Amygdala (tissue), 56 donors: ENCODE data around the gene UNC93B1.
A peak's percentile ranks its signal among the peaks of the same experiment; 100 is the strongest.

ENCODE experiments used
- DNase-seq, 56 donors: peaks; one replicate each; lab custom pipeline; 2025; lab: John Stamatoyannopoulos, UW

The UNC93B1 gene, protein sequence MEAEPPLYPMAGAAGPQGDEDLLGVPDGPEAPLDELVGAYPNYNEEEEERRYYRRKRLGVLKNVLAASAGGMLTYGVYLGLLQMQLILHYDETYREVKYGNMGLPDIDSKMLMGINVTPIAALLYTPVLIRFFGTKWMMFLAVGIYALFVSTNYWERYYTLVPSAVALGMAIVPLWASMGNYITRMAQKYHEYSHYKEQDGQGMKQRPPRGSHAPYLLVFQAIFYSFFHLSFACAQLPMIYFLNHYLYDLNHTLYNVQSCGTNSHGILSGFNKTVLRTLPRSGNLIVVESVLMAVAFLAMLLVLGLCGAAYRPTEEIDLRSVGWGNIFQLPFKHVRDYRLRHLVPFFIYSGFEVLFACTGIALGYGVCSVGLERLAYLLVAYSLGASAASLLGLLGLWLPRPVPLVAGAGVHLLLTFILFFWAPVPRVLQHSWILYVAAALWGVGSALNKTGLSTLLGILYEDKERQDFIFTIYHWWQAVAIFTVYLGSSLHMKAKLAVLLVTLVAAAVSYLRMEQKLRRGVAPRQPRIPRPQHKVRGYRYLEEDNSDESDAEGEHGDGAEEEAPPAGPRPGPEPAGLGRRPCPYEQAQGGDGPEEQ

GRCh38 chr11:68003846-68004550 is at the start of gene UNC93B1:
UNC93B1 (minus strand) TSS chr11:68004097; CDS start chr11:68004043, 54 bp downstream.
- DNase-seq, result peak in 32 of 56 donors; percentile 22 to 72 (median 43)

DNA sequence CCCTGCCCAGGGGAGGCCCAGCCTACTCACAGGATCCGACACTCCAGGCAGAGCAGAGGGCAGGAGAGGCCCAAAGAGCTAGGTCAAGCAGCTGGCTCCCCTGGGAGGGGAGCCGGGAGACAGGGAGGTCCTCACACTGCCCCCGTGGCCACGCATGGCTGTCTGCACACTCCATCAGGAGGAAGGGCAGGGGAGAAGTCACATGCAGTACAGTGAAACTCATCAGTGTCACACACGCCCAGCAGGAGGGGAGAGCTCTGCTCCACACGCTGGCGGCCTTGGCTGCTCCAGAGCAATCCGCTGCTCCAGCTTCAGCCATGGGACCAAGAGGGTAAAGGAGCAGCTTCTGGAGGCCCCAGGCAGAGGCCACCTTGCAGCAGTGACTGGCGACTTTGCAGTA is 49.2 kb upstream of the UNC93B1 start:
- no peak for DNase-seq

- DNase-seq, result no peak
These were observed 48.4 kb upstream of the UNC93B1 start for GRCh38 chr11:68052137-68052873.

DNA sequence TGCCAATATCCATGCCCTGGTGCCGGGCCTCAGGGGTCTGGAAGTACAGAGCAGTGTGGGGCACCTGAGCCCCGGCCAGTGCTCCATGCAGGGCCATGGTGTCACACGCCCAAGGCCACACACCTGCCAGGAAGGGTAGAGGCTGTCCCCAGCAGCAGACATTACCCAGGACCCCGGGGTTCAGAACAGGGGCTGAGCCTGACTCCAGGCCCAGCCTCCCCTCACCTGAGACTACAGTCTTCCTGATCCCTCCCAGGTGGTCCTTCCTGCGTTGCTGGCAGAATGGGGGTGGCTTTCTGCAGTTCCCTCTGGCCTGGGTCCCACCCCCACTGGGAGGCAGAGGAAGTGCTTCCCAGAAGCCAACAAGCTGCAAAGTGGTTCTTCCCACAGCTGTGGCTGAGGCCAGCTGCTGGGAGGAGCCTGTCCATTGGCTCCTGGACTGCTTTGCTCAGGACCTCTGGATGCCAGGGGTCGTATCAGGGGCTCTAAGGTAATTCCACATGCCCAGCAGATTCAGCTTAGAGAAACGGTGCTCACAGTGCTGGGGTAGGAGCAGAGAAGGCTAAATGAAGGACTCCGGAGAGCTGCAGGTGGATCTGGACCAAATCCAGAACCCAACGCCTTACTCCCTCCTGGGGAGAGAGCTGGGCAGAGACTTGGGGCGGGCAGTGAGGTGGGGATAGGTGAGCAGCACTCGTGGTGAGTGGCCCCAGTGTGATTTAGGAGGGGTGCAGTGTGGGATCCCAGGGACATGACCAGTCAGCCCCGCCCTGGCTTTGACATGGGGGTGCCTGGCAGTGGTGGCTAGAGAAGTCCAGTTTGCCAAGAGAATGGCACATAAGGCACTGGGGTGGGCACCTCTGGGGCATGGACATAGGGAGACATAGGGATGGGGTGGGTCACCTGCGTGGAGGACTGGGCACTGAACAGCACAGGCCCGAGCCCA is 47.6 kb upstream of the UNC93B1 start:
- no peak for DNase-seq

GRCh38 chr11:68050371-68050841 is 46.5 kb upstream of the UNC93B1 start:
- no peak for DNase-seq

DNA sequence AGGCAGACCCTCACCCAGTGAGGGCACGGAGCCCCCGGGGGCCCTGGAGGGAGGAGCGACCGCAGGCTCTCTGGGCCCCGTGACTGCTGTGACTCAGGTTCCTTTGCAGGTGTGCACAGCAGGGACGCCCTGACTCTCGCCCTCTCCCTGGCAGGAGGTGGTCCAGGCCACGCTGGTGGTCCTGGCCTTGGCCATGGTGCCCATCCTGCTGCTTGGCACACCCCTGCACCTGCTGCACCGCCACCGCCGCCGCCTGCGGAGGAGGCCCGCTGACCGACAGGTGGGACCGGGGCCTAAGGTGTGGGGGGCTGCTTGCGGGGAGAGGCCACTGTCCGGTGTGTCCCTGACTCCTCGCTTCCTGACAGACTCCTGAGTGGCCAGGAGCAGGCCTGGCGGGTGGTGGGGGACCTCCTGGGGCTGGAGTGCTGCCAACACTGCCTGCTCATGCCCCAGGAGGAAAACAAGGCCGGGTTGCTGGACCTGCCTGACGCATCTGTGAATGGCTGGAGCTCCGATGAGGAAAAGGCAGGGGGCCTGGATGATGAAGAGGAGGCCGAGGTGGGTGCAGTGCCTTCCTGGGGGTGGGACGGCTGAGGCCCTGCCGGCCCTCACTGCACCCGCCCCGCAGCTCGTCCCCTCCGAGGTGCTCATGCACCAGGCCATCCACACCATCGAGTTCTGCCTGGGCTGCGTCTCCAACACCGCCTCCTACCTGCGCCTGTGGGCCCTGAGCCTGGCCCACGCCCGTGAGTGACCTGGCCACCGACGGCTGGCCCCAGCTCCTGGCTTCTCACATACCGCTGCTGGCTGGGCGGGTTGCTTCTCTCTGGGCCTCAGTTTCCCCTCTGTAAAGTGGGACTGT is 45.8 kb upstream of the UNC93B1 start:
- DNase-seq, result no peak

- DNase-seq, result no peak
These were observed 45.0 kb upstream of the UNC93B1 start for GRCh38 chr11:68048681-68049508.

DNA sequence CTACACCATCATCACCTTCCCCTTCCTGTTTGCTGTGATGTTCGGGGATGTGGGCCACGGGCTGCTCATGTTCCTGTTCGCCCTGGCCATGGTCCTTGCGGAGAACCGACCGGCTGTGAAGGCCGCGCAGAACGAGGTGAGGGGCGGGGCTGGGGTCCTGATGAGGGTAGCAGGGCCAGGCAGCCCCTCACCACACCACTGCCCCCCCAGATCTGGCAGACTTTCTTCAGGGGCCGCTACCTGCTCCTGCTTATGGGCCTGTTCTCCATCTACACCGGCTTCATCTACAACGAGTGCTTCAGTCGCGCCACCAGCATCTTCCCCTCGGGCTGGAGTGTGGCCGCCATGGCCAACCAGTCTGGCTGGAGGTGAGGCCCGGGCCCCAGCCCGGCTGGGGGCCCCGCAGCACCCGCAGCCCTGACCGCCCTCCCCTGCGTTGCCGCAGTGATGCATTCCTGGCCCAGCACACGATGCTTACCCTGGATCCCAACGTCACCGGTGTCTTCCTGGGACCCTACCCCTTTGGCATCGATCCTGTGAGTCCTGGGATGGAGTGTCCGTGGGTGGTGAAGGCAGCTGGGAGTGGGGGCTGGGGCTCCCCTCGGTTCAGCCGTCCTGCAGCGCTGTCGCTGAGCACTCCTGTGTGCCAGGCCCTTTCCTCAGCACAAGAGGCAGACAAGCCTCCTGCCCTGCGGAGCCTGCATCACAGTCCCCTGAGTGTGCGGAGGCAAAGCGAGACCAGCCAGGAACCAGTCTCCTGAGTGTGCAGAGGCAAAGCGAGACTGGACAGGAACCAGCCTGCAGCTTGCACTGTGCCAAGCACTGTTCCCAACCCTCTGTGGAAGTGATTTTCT is 43.8 kb upstream of the UNC93B1 start:
- DNase-seq, result peak in 5 of 56 donors; percentile 26 to 55 (median 37)

- DNase-seq, result no peak
These were observed 41.0 kb upstream of the UNC93B1 start for GRCh38 chr11:68044898-68045351.

GRCh38 chr11:68044145-68044813 is 40.4 kb upstream of the UNC93B1 start:
- DNase-seq, result no peak

DNA sequence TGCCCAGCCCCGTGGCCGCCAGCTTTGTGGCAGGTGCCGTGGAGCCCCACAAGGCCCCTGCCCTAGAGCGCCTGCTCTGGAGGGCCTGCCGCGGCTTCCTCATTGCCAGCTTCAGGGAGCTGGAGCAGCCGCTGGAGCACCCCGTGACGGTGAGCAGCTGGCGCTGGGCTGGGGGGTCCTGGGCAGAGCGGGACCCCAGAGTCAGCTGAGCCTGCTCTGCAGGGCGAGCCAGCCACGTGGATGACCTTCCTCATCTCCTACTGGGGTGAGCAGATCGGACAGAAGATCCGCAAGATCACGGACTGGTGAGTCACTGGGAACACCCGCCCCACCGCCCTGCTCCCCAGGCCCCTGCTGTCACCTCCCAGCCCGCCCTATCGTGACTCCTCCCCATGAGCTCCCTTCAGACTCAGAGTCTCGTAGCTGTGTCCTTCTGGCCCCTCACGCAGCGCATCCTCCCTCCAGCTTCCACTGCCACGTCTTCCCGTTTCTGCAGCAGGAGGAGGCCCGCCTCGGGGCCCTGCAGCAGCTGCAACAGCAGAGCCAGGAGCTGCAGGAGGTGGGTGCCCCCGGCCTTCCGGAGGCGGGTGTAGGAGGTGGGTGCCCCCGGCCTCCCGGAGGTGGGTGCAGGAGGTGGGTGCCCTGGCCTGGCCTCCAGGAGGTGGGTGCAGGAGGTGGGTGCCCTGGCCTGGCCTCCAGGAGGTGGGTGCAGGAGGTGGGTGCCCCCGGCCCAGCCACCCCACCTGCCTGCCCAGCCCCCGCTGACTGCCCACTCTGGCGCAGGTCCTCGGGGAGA is 39.6 kb upstream of the UNC93B1 start:
- no peak for DNase-seq

DNA sequence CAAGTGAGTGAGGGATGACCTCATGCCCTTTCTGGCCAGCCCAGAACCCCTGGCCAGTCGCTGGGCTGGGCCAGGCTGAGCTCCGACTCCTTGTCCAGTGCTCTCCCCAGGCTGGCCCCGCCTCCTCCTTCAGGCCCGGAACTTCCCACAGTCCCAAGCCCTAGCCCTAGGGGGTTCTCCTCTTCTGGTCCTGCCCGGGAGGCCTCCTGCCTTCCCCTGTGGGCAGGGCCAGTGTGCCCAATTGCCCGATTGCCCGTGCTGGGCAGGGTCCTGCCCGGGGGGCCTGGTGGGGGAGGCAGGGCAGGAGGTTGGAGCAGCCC is 39.1 kb upstream of the UNC93B1 start:
- no peak for DNase-seq

- DNase-seq, result no peak
These were observed 38.5 kb upstream of the UNC93B1 start for GRCh38 chr11:68042219-68043028.

DNA sequence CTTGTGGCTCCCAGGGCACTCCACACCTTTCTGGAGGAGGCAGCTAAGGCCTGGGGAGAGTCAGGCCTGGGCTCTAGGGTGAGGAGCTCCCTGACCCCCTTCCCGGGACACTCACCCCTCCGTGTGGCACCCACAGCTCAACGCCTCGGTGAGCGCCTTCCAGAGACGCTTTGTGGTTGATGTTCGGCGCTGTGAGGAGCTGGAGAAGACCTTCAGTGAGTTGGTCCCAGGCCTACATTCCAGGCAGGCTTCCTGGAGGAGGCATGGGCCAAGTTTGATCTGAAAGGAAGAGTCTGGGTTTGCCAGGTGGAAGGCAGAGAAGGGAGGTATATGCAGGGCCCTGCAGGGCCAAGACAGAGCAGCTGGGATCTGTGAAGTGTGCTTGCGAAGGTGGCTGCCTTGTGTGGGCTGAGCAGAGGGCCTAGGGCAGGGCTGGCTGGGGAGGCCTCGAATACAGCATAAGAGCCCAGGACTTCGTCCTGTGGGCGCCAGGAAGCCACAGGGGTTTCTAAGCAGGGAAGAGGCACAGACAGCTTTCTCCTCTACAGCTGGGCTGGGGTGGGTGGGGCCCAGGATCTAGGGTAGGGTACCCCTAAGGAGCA is 37.8 kb upstream of the UNC93B1 start:
- no peak for DNase-seq
